SK-N-SH (cell line): ENCODE results near the gene LGSN.
"Not testable (repeated sequence)": the region's sequence is repeated elsewhere in the genome, so short reads cannot be mapped to it uniquely, and the experiment has no call there.

Experiments
- CTCF ChIP-seq: fragments of 200-600 bp; sonication (generic); IDR thresholded peaks from 2 replicates; pipeline ENCODE4 v1.6.1; 2017; ENCODE audit warnings: antibody characterized with exemption, mild to moderate bottlenecking, moderate library complexity
- ELF1 ChIP-seq: IDR thresholded peaks from 2 replicates; pipeline ENCODE4 v1.4.0; 2012
- EP300 ChIP-seq, 2 experiments: IDR thresholded peaks; 2 replicates each; pipeline versions ENCODE4 v1.4.0 to v1.6.1; 2012; ENCODE audit warnings: borderline replicate concordance in 1 of 2, low read depth in 1 of 2, low read length in 1 of 2
- JUND ChIP-seq: IDR thresholded peaks from 2 replicates; pipeline ENCODE4 v1.4.0; 2012
- POLR2AphosphoS5 ChIP-seq: IDR thresholded peaks from 2 replicates; pipeline ENCODE4 v1.6.1; 2012; ENCODE audit warnings: low read depth, low read length
- REST ChIP-seq: IDR thresholded peaks from 2 replicates; pipeline ENCODE4 v1.6.1; 2012; ENCODE audit warnings: mild to moderate bottlenecking, low read depth, low read length, moderate library complexity
- RFX5 ChIP-seq: IDR thresholded peaks from 2 replicates; pipeline ENCODE4 v1.6.1; 2012; ENCODE audit warnings: mild to moderate bottlenecking, improper control_type of control experiment, low read length
- SIN3A ChIP-seq: IDR thresholded peaks from 2 replicates; pipeline ENCODE4 v1.6.1; 2012; ENCODE audit warnings: low read depth, mild to moderate bottlenecking, low read length, moderate library complexity, borderline replicate concordance

- TF ChIP-seq CTCF; REST; JUND; ELF1; EP300 (IDR thresholded peaks at IDR 0.05; ENCODE audit: borderline replicate concordance in 1 of 2, low read depth in 1 of 2, low read length in 1 of 2); SIN3A; RFX5; POLR2AphosphoS5: not testable (repeated sequence)
Measured at GRCh38 chr6:63334652-63335051, 14.9 kb upstream of the LGSN start.
